GM12801 (cell line): ENCODE measurements around the gene MAML2.

ENCODE experiments used
- TF ChIP-seq, protein P1 (sequence below): IDR thresholded peaks from one replicate; pipeline ENCODE4 v1.5.1; 2011; ENCODE audit warnings: control low read depth; ENCODE audit not compliant: insufficient read length; ENCODE audit errors: extremely low read depth

The MAML2 gene

DNA sequence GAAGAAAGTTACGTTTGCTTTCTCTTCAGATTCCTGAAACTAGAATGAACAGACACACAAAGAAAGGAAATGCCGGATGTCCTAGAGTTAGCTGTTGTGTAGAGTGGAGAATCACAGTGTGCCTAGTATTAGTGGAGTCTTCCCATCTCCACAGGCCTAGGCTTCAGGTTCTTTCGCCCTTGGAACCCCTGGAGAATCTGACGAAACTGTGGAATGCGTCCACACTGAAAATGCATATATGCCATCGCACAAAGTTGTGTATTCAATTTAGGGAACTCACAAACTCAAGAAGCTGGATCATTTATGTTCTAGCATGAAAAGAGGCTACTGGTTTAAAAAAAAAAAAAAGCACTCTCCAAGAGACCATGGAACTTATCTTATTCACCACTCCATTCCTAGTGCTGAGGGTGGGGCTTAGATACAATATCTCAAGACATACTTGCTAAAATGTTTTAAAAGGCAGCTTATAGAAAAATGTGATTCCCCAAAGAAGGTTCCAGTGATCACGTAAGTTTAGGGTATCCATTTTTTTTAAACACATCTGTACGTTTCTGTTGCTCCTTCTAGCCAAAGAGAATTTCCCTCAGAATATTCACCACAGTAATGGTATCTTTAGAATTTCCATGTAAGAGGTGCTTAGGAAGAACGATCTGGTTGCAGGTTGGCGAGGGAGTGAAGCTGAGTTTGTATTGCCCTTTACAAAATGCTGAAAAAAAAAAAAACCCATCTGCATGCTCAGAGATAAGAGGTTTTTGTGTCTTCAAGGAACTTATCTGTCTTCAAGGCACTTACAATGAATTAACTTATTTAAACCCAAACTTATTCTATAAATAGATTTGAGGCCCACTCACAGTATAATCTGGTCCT, 20.0 kb downstream of the MAML2 start:
- TF ChIP-seq, protein P1, sequence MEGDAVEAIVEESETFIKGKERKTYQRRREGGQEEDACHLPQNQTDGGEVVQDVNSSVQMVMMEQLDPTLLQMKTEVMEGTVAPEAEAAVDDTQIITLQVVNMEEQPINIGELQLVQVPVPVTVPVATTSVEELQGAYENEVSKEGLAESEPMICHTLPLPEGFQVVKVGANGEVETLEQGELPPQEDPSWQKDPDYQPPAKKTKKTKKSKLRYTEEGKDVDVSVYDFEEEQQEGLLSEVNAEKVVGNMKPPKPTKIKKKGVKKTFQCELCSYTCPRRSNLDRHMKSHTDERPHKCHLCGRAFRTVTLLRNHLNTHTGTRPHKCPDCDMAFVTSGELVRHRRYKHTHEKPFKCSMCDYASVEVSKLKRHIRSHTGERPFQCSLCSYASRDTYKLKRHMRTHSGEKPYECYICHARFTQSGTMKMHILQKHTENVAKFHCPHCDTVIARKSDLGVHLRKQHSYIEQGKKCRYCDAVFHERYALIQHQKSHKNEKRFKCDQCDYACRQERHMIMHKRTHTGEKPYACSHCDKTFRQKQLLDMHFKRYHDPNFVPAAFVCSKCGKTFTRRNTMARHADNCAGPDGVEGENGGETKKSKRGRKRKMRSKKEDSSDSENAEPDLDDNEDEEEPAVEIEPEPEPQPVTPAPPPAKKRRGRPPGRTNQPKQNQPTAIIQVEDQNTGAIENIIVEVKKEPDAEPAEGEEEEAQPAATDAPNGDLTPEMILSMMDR, result no peak

DNA sequence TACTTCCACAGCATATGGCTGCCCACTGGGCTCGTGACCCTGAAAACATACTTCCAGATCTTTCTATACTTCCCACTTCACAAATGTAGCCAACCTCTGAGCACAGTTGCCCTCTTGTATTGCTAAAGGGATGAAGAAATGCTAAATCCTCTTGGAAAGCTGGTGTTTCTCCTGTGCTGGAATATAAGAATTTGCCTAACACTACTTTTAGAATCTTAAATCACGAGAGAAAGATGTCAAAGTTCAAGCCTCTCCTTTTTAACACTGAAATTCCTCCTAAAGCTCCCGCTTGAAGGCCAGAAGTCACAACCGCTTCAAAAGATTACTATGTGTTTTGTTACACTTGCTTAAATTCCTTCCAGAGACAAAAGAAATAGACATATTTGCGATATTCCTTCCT, 21.9 kb downstream of the MAML2 start:
- TF ChIP-seq, protein P1, result no peak

DNA sequence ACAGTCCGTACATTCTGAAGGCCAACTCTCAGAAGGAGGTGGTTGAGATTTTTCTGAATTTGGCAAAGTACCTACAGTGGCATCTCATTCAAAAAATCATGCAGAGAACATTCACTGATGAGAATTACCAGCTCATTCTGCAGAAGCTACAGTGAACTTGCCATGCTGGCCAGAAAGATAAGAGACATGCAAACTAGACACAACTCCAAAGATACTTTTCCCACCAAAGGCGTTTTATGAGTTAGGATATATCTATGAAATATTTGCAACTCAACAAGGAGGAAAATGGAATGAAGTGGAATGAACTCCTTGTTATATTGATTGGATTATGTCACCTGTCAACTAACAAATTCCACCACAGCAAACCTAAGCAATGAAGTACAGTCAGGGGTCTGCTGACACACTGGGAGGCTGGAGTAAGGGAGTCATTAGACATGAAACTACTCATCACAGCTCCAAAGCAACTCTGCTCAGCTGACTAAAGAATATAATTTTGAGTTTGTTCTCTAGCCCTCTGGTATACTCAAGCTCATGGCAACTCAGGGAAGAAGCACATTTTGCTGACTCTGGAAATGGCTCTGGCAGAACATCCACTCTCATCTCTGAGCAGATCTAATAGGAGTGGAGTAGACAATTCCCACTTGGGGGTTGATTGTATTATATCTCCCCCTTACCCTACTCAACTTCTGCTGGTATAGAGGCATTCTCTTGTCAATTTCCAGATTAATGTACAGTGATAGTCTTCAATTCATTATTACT, 22.9 kb downstream of the MAML2 start:
- TF ChIP-seq, protein P1, result no peak

DNA sequence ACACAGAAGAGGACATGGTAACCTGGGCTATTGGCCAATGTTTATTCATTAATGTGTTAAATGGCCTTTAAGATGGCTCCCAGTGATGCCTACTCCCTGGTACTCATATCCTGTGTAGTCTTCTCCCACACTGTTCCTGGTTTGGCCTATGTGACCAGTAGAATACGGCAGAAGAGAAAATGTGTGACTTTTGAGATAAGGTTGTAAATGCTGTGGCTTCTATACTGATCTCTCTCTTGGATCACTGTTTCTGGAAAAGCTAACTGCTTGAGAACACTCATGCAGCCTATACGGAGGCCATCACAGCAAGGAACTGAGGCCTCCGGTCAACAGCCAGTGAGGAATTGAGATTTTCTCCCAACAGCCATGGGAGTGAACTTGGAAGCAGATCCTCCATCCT, 24.1 kb downstream of the MAML2 start:
- TF ChIP-seq, protein P1, result no peak

DNA sequence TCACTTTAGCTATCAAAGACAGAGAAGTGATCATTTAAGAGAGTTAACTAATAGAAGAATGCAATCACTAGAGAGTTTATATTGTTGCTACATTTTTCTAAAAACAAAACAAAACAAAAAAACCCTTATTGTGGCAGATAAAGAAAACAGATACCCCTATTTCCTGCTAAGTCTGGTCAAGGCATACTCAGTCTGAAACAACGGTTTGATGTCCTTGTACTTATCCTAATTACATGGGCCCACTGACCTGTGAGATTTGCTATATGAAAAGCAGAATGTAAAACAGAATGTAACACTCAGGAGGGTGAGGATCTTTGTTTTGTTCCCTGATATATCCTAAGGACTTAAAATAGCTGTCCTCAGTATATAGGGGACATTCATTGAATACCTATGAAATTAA, 24.6 kb downstream of the MAML2 start:
- TF ChIP-seq, protein P1, result no peak

DNA sequence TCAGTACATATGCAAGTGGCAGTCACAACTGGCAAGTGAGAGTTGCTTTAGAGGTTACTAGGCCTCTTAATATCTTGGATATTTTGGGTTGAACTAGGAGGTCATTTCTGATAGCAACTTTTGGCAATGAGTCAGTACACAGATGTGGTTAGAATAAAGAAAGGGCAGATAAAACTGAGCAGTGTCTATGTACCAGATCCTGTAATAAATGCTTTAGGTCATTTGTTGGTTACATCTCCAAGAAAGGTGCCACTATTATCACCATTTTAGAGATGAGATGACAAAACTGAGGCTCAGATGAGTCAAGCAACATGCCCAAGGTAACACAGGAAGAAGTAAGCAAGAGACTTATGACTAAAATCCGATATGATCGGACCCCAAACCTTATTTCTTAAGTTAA, 25.0 kb downstream of the MAML2 start:
- TF ChIP-seq, protein P1, result no peak

DNA sequence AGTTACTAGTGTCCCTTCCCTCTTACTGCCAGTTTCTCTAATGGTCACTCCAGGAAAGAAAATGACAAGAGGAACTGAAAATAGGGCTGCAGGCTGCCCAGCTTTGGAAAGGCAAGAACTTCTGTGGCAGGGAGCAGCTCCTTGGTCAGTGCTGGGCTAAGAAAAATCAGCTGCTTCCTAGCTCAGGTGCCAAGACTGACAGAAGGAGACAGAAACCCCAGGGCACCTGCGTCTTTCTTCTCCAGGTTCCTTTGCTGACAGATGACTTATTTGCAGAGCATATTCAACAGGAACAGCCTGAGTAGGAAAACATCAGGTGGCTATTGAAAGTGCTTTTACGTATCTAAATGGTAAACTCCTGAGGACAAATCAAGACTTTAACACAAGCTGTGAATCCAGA, 25.4 kb downstream of the MAML2 start:
- TF ChIP-seq, protein P1, result no peak
